Transverse colon (tissue), 4 donors: ENCODE data around the gene SCAP. TPM values are rescaled to one million over a fixed set of nuclear protein-coding genes. Genes with fewer than 3 reads are reported as not detected.

Experiments used
- DNase-seq: peaks from one replicate; pipeline ENCODE4 v3.0.0-alpha.2; 2019
- H3K27ac ChIP-seq, 4 donors: fragments of 200-600 bp; sonication (generic); 2 replicates each; pipeline ENCODE4 v1.5.1; 2016 to 2018; ENCODE audit warnings: inconsistent platforms in 4 of 4
- H3K27me3 ChIP-seq: fragments of 200-600 bp; sonication (generic); 2 replicates; pipeline ENCODE4 v1.5.1; 2017; ENCODE audit warnings: inconsistent platforms
- H3K36me3 ChIP-seq, 4 donors: fragments of 200-600 bp; sonication (generic); 2 replicates each; pipeline ENCODE4 v1.5.1; 2017 to 2019; ENCODE audit warnings: inconsistent platforms in 4 of 4
- H3K4me1 ChIP-seq, 4 donors: fragments of 200-600 bp; sonication (generic); 2 replicates each; pipeline ENCODE4 v1.5.1; 2017 to 2020; ENCODE audit warnings: inconsistent platforms in 4 of 4
- H3K4me3 ChIP-seq, 4 donors: fragments of 200-600 bp; sonication (generic); 1 replicate in 1 of 4; 2 replicates in 3 of 4; pipeline versions ENCODE4 v1.5.1 to v1.6.1; 2017 to 2019; ENCODE audit warnings: inconsistent platforms in 4 of 4
- H3K9me3 ChIP-seq, 2 donors: fragments of 200-600 bp; sonication (generic); 2 replicates each; pipeline ENCODE4 v1.5.1; 2017 to 2019; ENCODE audit warnings: inconsistent platforms in 2 of 2
- CTCF ChIP-seq, 5 experiments: fragments of 200-600 bp in 3 of 5; fragments of 450-650 bp in 2 of 5; sonication (generic) in 3 of 5; IDR thresholded peaks; 1 replicate in 2 of 5; 2 replicates in 3 of 5; pipeline ENCODE4 v1.5.1; 2016 to 2017; ENCODE audit warnings: antibody characterized with exemption in 5 of 5, inconsistent platforms in 3 of 5, mild to moderate bottlenecking in 2 of 5, moderate library complexity in 1 of 5
- EP300 ChIP-seq: sonication (generic); formaldehyde crosslinking; IDR thresholded peaks from one replicate; pipeline ENCODE4 v1.6.1; 2017; ENCODE audit warnings: antibody characterized with exemption, low read depth
- POLR2A ChIP-seq: fragments of 450-650 bp; IDR thresholded peaks from one replicate; pipeline ENCODE4 v1.6.1; 2016; ENCODE audit warnings: antibody characterized with exemption, mild to moderate bottlenecking, moderate library complexity
- POLR2AphosphoS5 ChIP-seq, 3 donors: sonication (generic); formaldehyde crosslinking; IDR thresholded peaks; one replicate each; pipeline ENCODE4 v1.6.1; 2016; ENCODE audit warnings: antibody characterized with exemption in 3 of 3
- WGBS, 2 donors: methylation state at CpG; one replicate each; pipeline ENCODE4 v1.1.5; 2018; ENCODE audit warnings: low coverage in 1 of 2; 5-methylcytosine and 5-hydroxymethylcytosine counted together
- in situ Hi-C, 4 donors: fragments of 200-750 bp; cut with MboI; loops; one replicate each; pipeline versions ENCODE4 v1.15.0 to v1.15.1; 2017; ENCODE audit warnings: low sequenced_read_pairs in 3 of 4, low pct_ligation_motif_present in 1 of 4, low pct_unique_long_range_greater_than_20kb in 1 of 4
- intact Hi-C: fragments of 100-400 bp; cut with DNase I; formaldehyde crosslinking; loops from one replicate; pipeline ENCODE4 v1.15.1; 2023; ENCODE audit warnings: low total_unique reads
- total RNA-seq, 4 donors: library from RNA; depleted of rRNA; stranded (reverse); fragments of >200 nt; gene quantifications; one replicate each; pipeline ENCODE4 v1.1.0, GENCODE V29; 2016

The SCAP gene
- total RNA-seq, 4 donors from 2014 or later: 160 to 288 (median 198) TPM

- in situ Hi-C loops (no loop called here), intact Hi-C loops (no loop called here)
- Histone ChIP-seq H3K27me3 (no peaks in the 10 kb centered on the region), H3K36me3 (no peaks in the 10 kb centered on the region), H3K4me3 (peak overlapping the region in 3 of 4 donors; percentile 68 to 97 (median 81)), H3K4me1 (peaks cover 9 to 31% (median 24%) of the 10 kb centered on the region in 4 donors), H3K9me3 (no peaks in the 10 kb centered on the region), H3K27ac (peak overlapping the region; percentile 93 to 99 (median 98))
- DNase-seq: peak; percentile 22
- 76 to 81% methylated on average over 10 to 19 of the region's 19 CpGs for whole genome bisulfite sequencing, 2 donors
- TF ChIP-seq POLR2A: no peak
- no peak for TF ChIP-seq EP300
- TF ChIP-seq POLR2AphosphoS5 (IDR thresholded peaks at IDR 0.05): no peak
- no peak for TF ChIP-seq CTCF (IDR thresholded peaks at IDR 0.05)
Measured at GRCh38 chr3:47379411-47379899, 96.3 kb downstream of the SCAP start.

GRCh38 chr3:47378869-47379268, 96.9 kb downstream of the SCAP start:
- no peak for DNase-seq
- peaks cover 9 to 31% (median 24%) of the 10 kb centered on the region in 4 donors for H3K4me1 ChIP-seq
- no peaks in the 10 kb centered on the region for H3K9me3 ChIP-seq
- no peak overlapping the region for H3K4me3 ChIP-seq
- peak overlapping the region in 1 of 4 donors; percentile 93 for H3K27ac ChIP-seq
- in situ Hi-C loops (no loop called here), intact Hi-C loops (no loop called here)
- H3K36me3 ChIP-seq: no peaks in the 10 kb centered on the region
- no peaks in the 10 kb centered on the region for H3K27me3 ChIP-seq
- no peak for TF ChIP-seq CTCF (IDR thresholded peaks at IDR 0.05)
- no peak for TF ChIP-seq POLR2AphosphoS5 (IDR thresholded peaks at IDR 0.05)
- no peak for TF ChIP-seq EP300
- TF ChIP-seq POLR2A: no peak

GRCh38 chr3:47377186-47377585, 98.6 kb downstream of the SCAP start:
- in situ Hi-C loops (no loop called here), intact Hi-C loops (no loop called here)
- Histone ChIP-seq H3K9me3 (no peaks in the 10 kb centered on the region), H3K27me3 (no peaks in the 10 kb centered on the region), H3K4me1 (peaks cover 9 to 22% (median 18%) of the 10 kb centered on the region in 4 donors), H3K36me3 (no peaks in the 10 kb centered on the region), H3K4me3 (no peak overlapping the region), H3K27ac (no peak overlapping the region)
- WGBS, 2 donors: 83 to 87% methylated on average over 1 to 2 of the region's 2 CpGs
- no peak for DNase-seq
- TF ChIP-seq POLR2A: no peak
- TF ChIP-seq CTCF (IDR thresholded peaks at IDR 0.05): no peak
- no peak for TF ChIP-seq EP300
- TF ChIP-seq POLR2AphosphoS5 (IDR thresholded peaks at IDR 0.05): no peak

GRCh38 chr3:47376393-47376792, 99.3 kb downstream of the SCAP start:
- intact Hi-C loops: no loop called here
- no peak for DNase-seq
- no peak for TF ChIP-seq EP300
- TF ChIP-seq POLR2A: no peak
- no peak for TF ChIP-seq CTCF (IDR thresholded peaks at IDR 0.05)
- TF ChIP-seq POLR2AphosphoS5 (IDR thresholded peaks at IDR 0.05): no peak
- Histone ChIP-seq H3K9me3 (no peaks in the 10 kb centered on the region), H3K27ac (no peak overlapping the region), H3K27me3 (no peaks in the 10 kb centered on the region), H3K36me3 (no peaks in the 10 kb centered on the region), H3K4me3 (no peak overlapping the region), H3K4me1 (peaks cover 9 to 15% (median 12%) of the 10 kb centered on the region in 4 donors)
- in situ Hi-C loops: no loop called here
- WGBS, 2 donors: 80 to 97% methylated on average over 1 to 2 of the region's 3 CpGs
